SK-N-SH (cell line): Measurements from ENCODE around the gene MED16. TPM values are rescaled to one million over a fixed set of nuclear protein-coding genes. Genes with fewer than 3 reads are reported as not detected.

Experiments
- CTCF ChIA-PET: fragments of 300-600, 350-600 bp; formaldehyde crosslinking; extraction: SDS; loops from one replicate; lab custom pipeline; 2021; lab: Yijun Ruan, JAX
- POLR2A ChIA-PET: fragments of 350-600 bp; sonication (Branson Sonifier 250); formaldehyde crosslinking; extraction: SDS; loops from one replicate; lab custom pipeline; 2020; ENCODE audit warnings: antibody characterized with exemption, inconsistent platforms; lab: Yijun Ruan, JAX
- DNase-seq: peaks from one replicate; pipeline ENCODE4 v3.0.0; 2012
- H2AFZ ChIP-seq: fragments of 200-600 bp; sonication (generic); 2 replicates; pipeline ENCODE4 v1.8.1; 2016; ENCODE audit warnings: antibody characterized with exemption, mild to moderate bottlenecking, low read depth
- H3F3A ChIP-seq: fragments of 200-600 bp; sonication (generic); replicated peaks from 2 replicates; pipeline ENCODE3; 2016; ENCODE audit warnings: antibody characterized with exemption, mild to moderate bottlenecking; ENCODE audit not compliant: insufficient read depth
- H3K27ac ChIP-seq, 2 experiments: fragments of 200-500 bp in 1 of 2; fragments of 200-600 bp in 1 of 2; sonication (Bioruptor generic) in 1 of 2; sonication (generic), shearing (Covaris generic) in 1 of 2; 2 replicates each; pipeline versions ENCODE4 v1.5.1 to v1.6.1; 2014 to 2016; ENCODE audit warnings: low read depth in 2 of 2, inconsistent platforms in 1 of 2, low read length in 1 of 2, mild to moderate bottlenecking in 1 of 2, mixed read lengths in 1 of 2
- H3K27me3 ChIP-seq: fragments of 200-600 bp; sonication (generic), shearing (Covaris generic); 2 replicates; pipeline ENCODE4 v1.6.1; 2016; ENCODE audit warnings: mixed run types; ENCODE audit not compliant: insufficient read depth
- H3K36me3 ChIP-seq, 2 experiments: fragments of 200-500 bp in 1 of 2; fragments of 200-600 bp in 1 of 2; sonication (Bioruptor generic) in 1 of 2; sonication (generic) in 1 of 2; replicated peaks in 1 of 2; 2 replicates each; pipeline versions ENCODE3 to v1.5.1; 2014 to 2016; ENCODE audit warnings: low read length in 1 of 2, mild to moderate bottlenecking in 1 of 2; ENCODE audit not compliant: insufficient read depth in 2 of 2, control insufficient read depth in 1 of 2
- H3K4me1 ChIP-seq, 2 experiments: fragments of 200-500 bp in 1 of 2; fragments of 200-600 bp in 1 of 2; sonication (Bioruptor generic) in 1 of 2; sonication (generic), shearing (Covaris generic) in 1 of 2; 2 replicates each; pipeline versions ENCODE4 v1.5.1 to v1.6.1; 2014 to 2016; ENCODE audit warnings: low read depth in 1 of 2, low read length in 1 of 2, mixed run types in 1 of 2; ENCODE audit not compliant: insufficient read depth in 2 of 2, control insufficient read depth in 1 of 2
- H3K4me2 ChIP-seq: fragments of 200-600 bp; sonication (generic), shearing (Covaris generic); 2 replicates; pipeline ENCODE4 v1.6.1; 2017; ENCODE audit warnings: mixed run types
- H3K4me3 ChIP-seq, 2 experiments: fragments of 200-500 bp in 1 of 2; fragments of 200-600 bp in 1 of 2; sonication (Bioruptor generic) in 1 of 2; sonication (generic), shearing (Covaris generic) in 1 of 2; 2 replicates each; pipeline versions ENCODE4 v1.5.1 to v1.8.1; 2014 to 2016; ENCODE audit warnings: low read depth in 2 of 2, inconsistent platforms in 1 of 2, low read length in 1 of 2, mild to moderate bottlenecking in 1 of 2, mixed read lengths in 1 of 2, moderate library complexity in 1 of 2
- H3K79me2 ChIP-seq: fragments of 200-600 bp; sonication (generic); 2 replicates; pipeline ENCODE4 v1.8.1; 2017; ENCODE audit warnings: mild to moderate bottlenecking; ENCODE audit not compliant: insufficient read depth
- H3K9ac ChIP-seq: fragments of 200-600 bp; sonication (generic); 2 replicates; pipeline ENCODE4 v1.6.1; 2017; ENCODE audit warnings: mixed run types
- H3K9me2 ChIP-seq: fragments of 200-600 bp; sonication (generic); 2 replicates; pipeline ENCODE4 v1.6.1; 2017; ENCODE audit warnings: mixed run types
- H3K9me3 ChIP-seq: fragments of 200-600 bp; sonication (generic); 2 replicates; pipeline ENCODE4 v1.6.1; 2017; ENCODE audit warnings: mixed run types, mild to moderate bottlenecking, moderate library complexity
- H4K20me1 ChIP-seq: fragments of 200-600 bp; sonication (generic); 2 replicates; pipeline ENCODE4 v1.6.1; 2017; ENCODE audit warnings: mild to moderate bottlenecking, mixed run types; ENCODE audit not compliant: insufficient read depth
- CHD2 ChIP-seq: fragments of 150-350 bp; IDR thresholded peaks from 2 replicates; pipeline ENCODE4 v1.6.1; 2018; ENCODE audit warnings: low read length; ENCODE audit not compliant: partially characterized antibody
- EZH2phosphoT487 ChIP-seq: fragments of 200-600 bp; sonication (generic); IDR thresholded peaks from 2 replicates; pipeline ENCODE4 v1.6.1; 2017; ENCODE audit warnings: low read depth, mixed run types, mild to moderate bottlenecking, antibody characterized with exemption, moderate library complexity, borderline replicate concordance
- FOXJ3 ChIP-seq: sonication (generic); formaldehyde crosslinking; IDR thresholded peaks from 2 replicates; pipeline ENCODE4 v1.5.1; 2020; ENCODE audit warnings: mild to moderate bottlenecking, missing genetic modification reagents
- FOXM1 ChIP-seq: IDR thresholded peaks from 2 replicates; pipeline ENCODE4 v1.4.0; 2012; ENCODE audit warnings: low read depth, mild to moderate bottlenecking
- GABPA ChIP-seq: IDR thresholded peaks from 2 replicates; pipeline ENCODE4 v1.4.0; 2012; ENCODE audit warnings: low read depth, mild to moderate bottlenecking
- JUND ChIP-seq: IDR thresholded peaks from 2 replicates; pipeline ENCODE4 v1.4.0; 2012
- NFIC ChIP-seq: IDR thresholded peaks from 2 replicates; pipeline ENCODE4 v1.4.0; 2012; ENCODE audit warnings: borderline replicate concordance
- RAD21 ChIP-seq: IDR thresholded peaks from 2 replicates; pipeline ENCODE4 v1.6.1; 2012; ENCODE audit warnings: mild to moderate bottlenecking, low read length
- SMC3 ChIP-seq: IDR thresholded peaks from 2 replicates; pipeline ENCODE4 v1.6.1; 2012; ENCODE audit warnings: low read depth, low read length, improper control_type of control experiment
- TCF12 ChIP-seq: IDR thresholded peaks from 2 replicates; pipeline ENCODE4 v1.4.0; 2012
- WGBS: methylation state at CpG from one replicate; pipeline ENCODE4 v1.1.6; 2017; ENCODE audit warnings: low lambda C conversion rate; 5-methylcytosine and 5-hydroxymethylcytosine counted together
- polyA plus RNA-seq, 3 experiments: library from polyadenylated mRNA; depleted of rRNA; stranded (reverse); fragments of >200 nt; gene quantifications; 2 replicates each; pipeline ENCODE4 v1.2.3, GENCODE V29; 2012
- TF ChIP-seq, protein P1 (sequence below): IDR thresholded peaks from 2 replicates; pipeline ENCODE4; 2012
- TF ChIP-seq, protein P2 (sequence below): IDR thresholded peaks from 2 replicates; pipeline ENCODE4 v1.4.0; 2012; ENCODE audit warnings: low read depth, borderline replicate concordance

The MED16 gene
- polyA plus RNA-seq, 1 of the 3 experiments (the other 2 are of a cell fraction), result 40.6 TPM

- no peak overlapping the region for H3K4me3 ChIP-seq
- H3K4me1 ChIP-seq, result peaks cover 0 to 8% of the 10 kb centered on the region in 2 experiments; a peak in 1 of 4 replicates
- ChIA-PET POLR2A (no interaction called here), CTCF (interaction anchor here (1.6 kb wide), 1 partner anchor 11 kb away, joined by 6 read pairs; no protein-coding TSS in a partner anchor)
- no peak overlapping the region for H3K9ac ChIP-seq
- H3K27me3 ChIP-seq, result peaks cover 51% of the 10 kb centered on the region
- H3K36me3 ChIP-seq, result no peaks in the 10 kb centered on the region
- H3K9me3 ChIP-seq, result no peaks in the 10 kb centered on the region
- DNase-seq, result no peak
- no peaks in the 10 kb centered on the region for H3K9me2 ChIP-seq
- H3K4me2 ChIP-seq, result no peak overlapping the region
- no peak overlapping the region for H2AFZ ChIP-seq
- H3K79me2 ChIP-seq, result no peaks in the 10 kb centered on the region
- 25% methylated on average over 12 of the region's 67 CpGs for WGBS
- H3F3A ChIP-seq, result peaks cover 9% of the 10 kb centered on the region
- no peak overlapping the region for H3K27ac ChIP-seq
- no peaks in the 10 kb centered on the region for H4K20me1 ChIP-seq
- TF ChIP-seq FOXJ3 (no peak), EZH2phosphoT487 (no peak), FOXM1 (no peak), SMC3 (no peak), CHD2 (no peak), GABPA (no peak), JUND (no peak)
- TF ChIP-seq, protein P1, sequence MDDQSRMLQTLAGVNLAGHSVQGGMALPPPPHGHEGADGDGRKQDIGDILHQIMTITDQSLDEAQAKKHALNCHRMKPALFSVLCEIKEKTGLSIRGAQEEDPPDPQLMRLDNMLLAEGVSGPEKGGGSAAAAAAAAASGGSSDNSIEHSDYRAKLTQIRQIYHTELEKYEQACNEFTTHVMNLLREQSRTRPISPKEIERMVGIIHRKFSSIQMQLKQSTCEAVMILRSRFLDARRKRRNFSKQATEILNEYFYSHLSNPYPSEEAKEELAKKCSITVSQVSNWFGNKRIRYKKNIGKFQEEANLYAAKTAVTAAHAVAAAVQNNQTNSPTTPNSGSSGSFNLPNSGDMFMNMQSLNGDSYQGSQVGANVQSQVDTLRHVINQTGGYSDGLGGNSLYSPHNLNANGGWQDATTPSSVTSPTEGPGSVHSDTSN, result no peak
Observed at GRCh38 chr19:853014-853585, 39.9 kb downstream of the MED16 start.

DNA sequence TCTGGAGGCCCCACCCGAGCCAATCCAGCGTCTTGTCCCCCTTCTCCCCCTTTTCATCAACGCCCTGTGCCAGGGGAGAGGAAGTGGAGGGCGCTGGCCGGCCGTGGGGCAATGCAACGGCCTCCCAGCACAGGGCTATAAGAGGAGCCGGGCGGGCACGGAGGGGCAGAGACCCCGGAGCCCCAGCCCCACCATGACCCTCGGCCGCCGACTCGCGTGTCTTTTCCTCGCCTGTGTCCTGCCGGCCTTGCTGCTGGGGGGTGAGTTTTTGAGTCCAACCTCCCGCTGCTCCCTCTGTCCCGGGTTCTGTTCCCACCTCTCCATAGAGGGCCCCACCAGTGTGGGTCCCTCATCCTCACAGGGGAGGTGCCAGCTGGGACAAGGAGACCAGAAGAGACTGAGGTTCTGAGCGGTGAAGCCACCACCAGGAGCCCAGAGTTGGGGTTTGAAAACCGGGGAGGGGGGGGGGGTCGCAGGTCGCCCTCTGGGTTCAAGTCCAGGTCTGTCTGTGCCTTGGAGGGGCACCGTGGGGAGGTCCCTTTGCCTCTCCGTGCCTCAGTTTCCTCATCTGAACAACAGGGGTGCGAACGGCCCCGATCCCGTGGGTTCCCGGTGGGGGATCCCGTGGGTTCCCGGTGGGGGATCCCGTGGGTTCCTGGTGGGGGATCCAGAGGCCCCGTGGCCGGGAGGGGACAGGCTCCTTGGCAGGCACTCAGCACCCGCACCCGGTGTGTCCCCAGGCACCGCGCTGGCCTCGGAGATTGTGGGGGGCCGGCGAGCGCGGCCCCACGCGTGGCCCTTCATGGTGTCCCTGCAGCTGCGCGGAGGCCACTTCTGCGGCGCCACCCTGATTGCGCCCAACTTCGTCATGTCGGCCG is 40.6 kb downstream of the MED16 start, which contains the start of gene ELANE:
ELANE (plus strand) TSS at position 168 of the 878 bp plus-strand sequence; CDS start at position 194, 26 bp downstream.
- Histone ChIP-seq H3K4me2 (no peak within 1 kb of the TSS), H2AFZ (no peak within 1 kb of the TSS), H3K4me1 (peaks cover 0 to 8% of the 10 kb centered on the region in 2 experiments; a peak in 1 of 4 replicates), H3K9me3 (no peaks in the 10 kb centered on the region), H3K9ac (no peak within 1 kb of the TSS), H3K27ac (no peak within 1 kb of the TSS), H4K20me1 (no peaks in the 10 kb centered on the region), H3K4me3 (no peak within 1 kb of the TSS), H3K27me3 (peaks cover 58% of the 10 kb centered on the region), H3K79me2 (no peaks in the 10 kb centered on the region), H3K36me3 (no peaks in the 10 kb centered on the region), H3K9me2 (no peaks in the 10 kb centered on the region), H3F3A (peaks cover 11% of the 10 kb centered on the region)
- ChIA-PET CTCF (interaction anchor here (1.6 kb wide), 1 partner anchor 11 kb away, joined by 6 read pairs; no protein-coding TSS in a partner anchor), POLR2A (no interaction called here)
- DNase-seq, result no peak
- 13% methylated on average over 26 of the region's 55 CpGs for WGBS
- TF ChIP-seq, protein P2, sequence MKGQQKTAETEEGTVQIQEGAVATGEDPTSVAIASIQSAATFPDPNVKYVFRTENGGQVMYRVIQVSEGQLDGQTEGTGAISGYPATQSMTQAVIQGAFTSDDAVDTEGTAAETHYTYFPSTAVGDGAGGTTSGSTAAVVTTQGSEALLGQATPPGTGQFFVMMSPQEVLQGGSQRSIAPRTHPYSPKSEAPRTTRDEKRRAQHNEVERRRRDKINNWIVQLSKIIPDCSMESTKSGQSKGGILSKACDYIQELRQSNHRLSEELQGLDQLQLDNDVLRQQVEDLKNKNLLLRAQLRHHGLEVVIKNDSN, result no peak
- TF ChIP-seq NFIC (no peak), RAD21 (no peak), TCF12 (no peak)
